Subcutaneous adipose tissue (tissue), 4 donors: ENCODE measurements around the gene PIMREG. TPM values are rescaled to one million over a fixed set of nuclear protein-coding genes. Genes with fewer than 3 reads are reported as not detected.

ENCODE experiments used
- CTCF ChIP-seq: fragments of 450-650 bp; IDR thresholded peaks from one replicate; pipeline ENCODE4 v1.5.1; 2016; ENCODE audit warnings: low read depth, mild to moderate bottlenecking, control low read depth, antibody characterized with exemption, moderate library complexity
- total RNA-seq, 4 donors: library from RNA; depleted of rRNA; stranded (reverse); fragments of >200 nt; gene quantifications; one replicate each; pipeline ENCODE4 v1.1.0, GENCODE V29; 2016

PIMREG gene
- total RNA-seq, 4 donors from 2014 or later, result 2.4 to 2.6 TPM; not detected in 2

- no peak for TF ChIP-seq CTCF
Observed at GRCh38 chr17:6491071-6491700, 46.9 kb downstream of the PIMREG start.

- TF ChIP-seq CTCF, result no peak
Observed at GRCh38 chr17:6492892-6493674, 48.8 kb downstream of the PIMREG start.

GRCh38 chr17:6494239-6494941 is 50.1 kb downstream of the PIMREG start:
- TF ChIP-seq CTCF, result no peak

GRCh38 chr17:6495450-6496115 is 51.3 kb downstream of the PIMREG start:
- no peak for TF ChIP-seq CTCF

- TF ChIP-seq CTCF, result no peak
Observed at GRCh38 chr17:6496116-6496481, 51.8 kb downstream of the PIMREG start.

- TF ChIP-seq CTCF, result no peak
Observed at GRCh38 chr17:6496640-6497441, 52.6 kb downstream of the PIMREG start.
